ENCODE measurements around the gene CSF1.

DNA sequence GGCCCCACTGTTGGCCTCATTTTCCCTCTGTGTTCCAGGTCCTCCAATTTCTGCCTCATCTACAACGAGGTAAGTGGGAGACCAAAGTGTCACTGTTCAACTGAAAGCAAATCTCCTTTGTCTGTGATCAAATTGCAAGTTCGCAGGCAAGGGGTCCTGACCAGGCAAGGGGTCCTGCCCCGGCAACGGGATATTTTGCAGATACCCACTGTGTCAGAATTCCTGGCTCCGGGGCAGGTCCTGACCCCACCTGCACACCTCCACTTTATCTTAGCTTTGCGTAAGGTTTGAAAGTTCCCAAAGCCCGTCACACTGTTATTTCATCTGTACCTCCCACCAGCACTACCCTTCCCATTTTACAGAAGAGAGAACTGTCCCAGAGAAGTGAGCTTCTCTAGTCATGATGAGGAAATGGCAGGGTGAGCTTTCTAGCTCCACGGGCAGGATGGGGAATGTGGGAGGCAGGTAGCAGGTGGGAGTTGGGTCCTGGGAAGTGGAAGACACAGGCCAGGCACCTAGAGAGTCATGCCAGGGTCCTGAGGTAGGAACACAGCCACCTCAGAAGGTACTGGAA is 32.0 kb upstream of the CSF1 start:
- TF ChIP-seq, protein P1, sequence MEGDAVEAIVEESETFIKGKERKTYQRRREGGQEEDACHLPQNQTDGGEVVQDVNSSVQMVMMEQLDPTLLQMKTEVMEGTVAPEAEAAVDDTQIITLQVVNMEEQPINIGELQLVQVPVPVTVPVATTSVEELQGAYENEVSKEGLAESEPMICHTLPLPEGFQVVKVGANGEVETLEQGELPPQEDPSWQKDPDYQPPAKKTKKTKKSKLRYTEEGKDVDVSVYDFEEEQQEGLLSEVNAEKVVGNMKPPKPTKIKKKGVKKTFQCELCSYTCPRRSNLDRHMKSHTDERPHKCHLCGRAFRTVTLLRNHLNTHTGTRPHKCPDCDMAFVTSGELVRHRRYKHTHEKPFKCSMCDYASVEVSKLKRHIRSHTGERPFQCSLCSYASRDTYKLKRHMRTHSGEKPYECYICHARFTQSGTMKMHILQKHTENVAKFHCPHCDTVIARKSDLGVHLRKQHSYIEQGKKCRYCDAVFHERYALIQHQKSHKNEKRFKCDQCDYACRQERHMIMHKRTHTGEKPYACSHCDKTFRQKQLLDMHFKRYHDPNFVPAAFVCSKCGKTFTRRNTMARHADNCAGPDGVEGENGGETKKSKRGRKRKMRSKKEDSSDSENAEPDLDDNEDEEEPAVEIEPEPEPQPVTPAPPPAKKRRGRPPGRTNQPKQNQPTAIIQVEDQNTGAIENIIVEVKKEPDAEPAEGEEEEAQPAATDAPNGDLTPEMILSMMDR (IDR thresholded peaks at IDR 0.05; ENCODE audit: extremely low read depth in 1 of 2, insufficient read depth in 1 of 2, low read depth in 1 of 2, low read length in 2 of 2), result no peak
- TF ChIP-seq FOS (IDR thresholded peaks at IDR 0.05; ENCODE audit: borderline replicate concordance, insufficient read depth, low read length), result no peak
- TF ChIP-seq EZH2 (IDR thresholded peaks at IDR 0.05; ENCODE audit: borderline replicate concordance, low read depth, low read length, severe bottlenecking), result no peak
- no peak for TF ChIP-seq POLR2A (IDR thresholded peaks at IDR 0.05; ENCODE audit: low read depth, low read length)
- no peak for TF ChIP-seq POLR2AphosphoS5 (IDR thresholded peaks at IDR 0.05; ENCODE audit: insufficient read depth, low read depth, low read length)
- no peak for TF ChIP-seq GATA2 (IDR thresholded peaks at IDR 0.05; ENCODE audit: insufficient read depth, insufficient read length, low read depth, low read length)
- no peak for TF ChIP-seq JUN (IDR thresholded peaks at IDR 0.05; ENCODE audit: borderline replicate concordance, insufficient read depth, insufficient read length, low read depth)
- TF ChIP-seq MYC (IDR thresholded peaks at IDR 0.05; ENCODE audit: low read depth, low read length), result no peak
- TF ChIP-seq, protein P2, sequence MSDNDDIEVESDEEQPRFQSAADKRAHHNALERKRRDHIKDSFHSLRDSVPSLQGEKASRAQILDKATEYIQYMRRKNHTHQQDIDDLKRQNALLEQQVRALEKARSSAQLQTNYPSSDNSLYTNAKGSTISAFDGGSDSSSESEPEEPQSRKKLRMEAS (IDR thresholded peaks at IDR 0.05; ENCODE audit: insufficient read depth, insufficient read length), result no peak
